Measurements from ENCODE around the gene KCNH3. TPM values are rescaled to one million over a fixed set of nuclear protein-coding genes. Genes with fewer than 3 reads are reported as not detected.
"Not testable (repeated sequence)": the region's sequence is repeated elsewhere in the genome, so short reads cannot be mapped to it uniquely, and the experiment has no call there.

KCNH3 gene
- total RNA-seq, 1 donor from 2014 or later = 0.41 TPM

DNA sequence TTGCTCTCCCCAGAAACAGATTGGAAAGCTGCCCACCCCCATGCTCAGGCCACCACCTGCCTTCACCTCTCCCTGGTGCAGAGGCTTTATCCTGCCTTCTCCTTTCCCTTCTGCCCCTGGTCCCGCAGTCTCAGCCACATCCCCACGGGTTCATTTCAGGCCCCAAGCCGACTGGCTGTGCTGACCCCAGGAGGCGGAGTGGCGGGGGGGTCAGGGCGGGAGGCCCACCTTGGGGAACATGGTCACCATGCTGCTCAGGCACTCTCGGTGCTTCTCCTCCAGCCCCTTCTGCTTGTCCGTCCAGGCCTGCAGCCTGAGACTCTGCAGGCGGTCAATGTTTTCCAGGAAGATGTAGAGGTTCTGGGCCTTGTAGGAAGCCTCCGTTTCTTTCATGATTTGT is 59.7 kb downstream of the KCNH3 start:
- intact Hi-C loops (cut with micrococcal nuclease) = no loop called here
- H3K4me3 ChIP-seq = no peak overlapping the region
- TF ChIP-seq, protein P1, sequence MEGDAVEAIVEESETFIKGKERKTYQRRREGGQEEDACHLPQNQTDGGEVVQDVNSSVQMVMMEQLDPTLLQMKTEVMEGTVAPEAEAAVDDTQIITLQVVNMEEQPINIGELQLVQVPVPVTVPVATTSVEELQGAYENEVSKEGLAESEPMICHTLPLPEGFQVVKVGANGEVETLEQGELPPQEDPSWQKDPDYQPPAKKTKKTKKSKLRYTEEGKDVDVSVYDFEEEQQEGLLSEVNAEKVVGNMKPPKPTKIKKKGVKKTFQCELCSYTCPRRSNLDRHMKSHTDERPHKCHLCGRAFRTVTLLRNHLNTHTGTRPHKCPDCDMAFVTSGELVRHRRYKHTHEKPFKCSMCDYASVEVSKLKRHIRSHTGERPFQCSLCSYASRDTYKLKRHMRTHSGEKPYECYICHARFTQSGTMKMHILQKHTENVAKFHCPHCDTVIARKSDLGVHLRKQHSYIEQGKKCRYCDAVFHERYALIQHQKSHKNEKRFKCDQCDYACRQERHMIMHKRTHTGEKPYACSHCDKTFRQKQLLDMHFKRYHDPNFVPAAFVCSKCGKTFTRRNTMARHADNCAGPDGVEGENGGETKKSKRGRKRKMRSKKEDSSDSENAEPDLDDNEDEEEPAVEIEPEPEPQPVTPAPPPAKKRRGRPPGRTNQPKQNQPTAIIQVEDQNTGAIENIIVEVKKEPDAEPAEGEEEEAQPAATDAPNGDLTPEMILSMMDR (IDR thresholded peaks at IDR 0.05; ENCODE audit: borderline replicate concordance) = no peak
- peaks cover 8% of the 10 kb centered on the region for H3K4me1 ChIP-seq
- no peak for DNase-seq
- H3K27ac ChIP-seq (replicated peaks) = no peak overlapping the region
- no peaks in the 10 kb centered on the region for H3K9me3 ChIP-seq (replicated peaks)
- H3K36me3 ChIP-seq = no peaks in the 10 kb centered on the region
- H3K27me3 ChIP-seq (ENCODE audit: low read depth) = no peaks in the 10 kb centered on the region

DNA sequence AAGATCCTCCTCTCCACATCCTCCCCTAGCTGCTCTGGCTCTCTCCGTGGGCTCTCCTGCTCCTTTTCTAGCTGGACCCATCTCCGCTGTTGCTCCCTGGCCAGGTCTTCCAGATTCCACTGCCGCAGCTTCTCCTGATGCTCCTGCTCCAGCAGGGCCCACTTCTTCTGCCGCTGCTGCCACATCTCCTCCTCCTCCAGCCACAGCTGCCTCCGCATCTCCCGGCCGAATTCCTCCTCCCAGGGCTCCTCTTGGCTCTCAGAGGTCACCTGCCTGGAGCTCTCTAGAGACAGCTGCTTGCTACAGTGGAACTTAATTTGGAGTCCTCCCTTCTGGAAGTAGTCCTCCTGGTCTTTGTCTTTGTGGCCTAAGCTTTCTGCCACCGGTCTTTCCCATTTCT is 61.1 kb downstream of the KCNH3 start:
- DNase-seq = no peak
- Histone ChIP-seq H3K9me3 (replicated peaks) (no peaks in the 10 kb centered on the region), H3K4me1 (peaks cover 8% of the 10 kb centered on the region), H3K36me3 (no peaks in the 10 kb centered on the region), H3K27me3 (ENCODE audit: low read depth) (no peaks in the 10 kb centered on the region), H3K4me3 (no peak overlapping the region), H3K27ac (replicated peaks) (no peak overlapping the region)
- TF ChIP-seq, protein P1 (IDR thresholded peaks at IDR 0.05; ENCODE audit: borderline replicate concordance) = no peak
- intact Hi-C loops (cut with micrococcal nuclease) = no loop called here

DNA sequence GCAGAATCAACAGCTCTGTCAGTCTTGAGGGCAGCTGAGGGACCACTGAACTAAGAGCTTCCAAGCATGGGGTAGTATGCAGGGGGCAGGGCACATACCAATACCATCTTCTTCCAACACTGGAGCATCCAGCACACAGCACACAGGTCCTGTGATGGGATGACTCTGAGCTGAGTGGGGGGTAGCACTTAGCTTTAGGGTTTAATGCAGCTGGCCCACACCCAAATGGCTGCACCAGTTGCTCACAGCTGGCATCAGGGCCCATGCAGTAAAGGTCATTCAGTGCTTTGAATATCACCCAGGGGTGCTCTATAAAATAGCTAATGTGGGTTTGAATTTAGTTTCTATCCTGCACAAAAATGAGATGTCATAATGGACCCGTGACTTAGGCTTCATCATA is 64.9 kb downstream of the KCNH3 start:
- DNase-seq = no peak
- TF ChIP-seq, protein P1 (IDR thresholded peaks at IDR 0.05; ENCODE audit: borderline replicate concordance) = no peak

DNA sequence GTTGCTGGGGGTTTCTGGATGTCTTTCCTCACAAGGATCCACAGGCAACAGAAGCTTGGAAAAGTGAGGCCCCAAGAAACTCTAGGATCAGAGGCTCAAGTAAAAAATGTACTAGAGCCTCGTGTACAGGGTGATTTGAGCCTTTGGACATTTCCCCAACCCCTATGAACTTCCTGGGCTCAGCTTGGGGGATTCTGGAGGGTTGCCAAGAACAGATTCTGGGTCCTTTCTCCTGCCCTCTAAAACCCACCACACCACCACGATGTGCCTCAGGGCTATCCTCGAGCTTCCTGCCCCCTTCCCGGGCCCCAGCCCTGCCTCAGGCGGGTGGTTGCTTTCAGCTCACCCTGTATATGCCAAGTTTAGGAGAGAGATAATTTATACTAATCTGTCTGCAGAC is 66.0 kb downstream of the KCNH3 start:
- Histone ChIP-seq H3K4me1 (no peaks in the 10 kb centered on the region), H3K9me3 (replicated peaks) (no peaks in the 10 kb centered on the region), H3K27me3 (ENCODE audit: low read depth) (no peaks in the 10 kb centered on the region), H3K36me3 (no peaks in the 10 kb centered on the region), H3K4me3 (no peak overlapping the region), H3K27ac (replicated peaks) (no peak overlapping the region)
- intact Hi-C loops (cut with micrococcal nuclease) = no loop called here
- no peak for DNase-seq
- TF ChIP-seq, protein P1 (IDR thresholded peaks at IDR 0.05; ENCODE audit: borderline replicate concordance) = no peak

More for the DNA sequence above, 64.9 kb downstream of the KCNH3 start:
- Histone ChIP-seq H3K9me3 (replicated peaks) (no peaks in the 10 kb centered on the region), H3K27me3 (ENCODE audit: low read depth) (no peaks in the 10 kb centered on the region), H3K27ac (replicated peaks) (no peak overlapping the region), H3K4me3 (no peak overlapping the region), H3K4me1 (no peaks in the 10 kb centered on the region), H3K36me3 (no peaks in the 10 kb centered on the region)
- intact Hi-C loops (cut with micrococcal nuclease) = no loop called here

DNA sequence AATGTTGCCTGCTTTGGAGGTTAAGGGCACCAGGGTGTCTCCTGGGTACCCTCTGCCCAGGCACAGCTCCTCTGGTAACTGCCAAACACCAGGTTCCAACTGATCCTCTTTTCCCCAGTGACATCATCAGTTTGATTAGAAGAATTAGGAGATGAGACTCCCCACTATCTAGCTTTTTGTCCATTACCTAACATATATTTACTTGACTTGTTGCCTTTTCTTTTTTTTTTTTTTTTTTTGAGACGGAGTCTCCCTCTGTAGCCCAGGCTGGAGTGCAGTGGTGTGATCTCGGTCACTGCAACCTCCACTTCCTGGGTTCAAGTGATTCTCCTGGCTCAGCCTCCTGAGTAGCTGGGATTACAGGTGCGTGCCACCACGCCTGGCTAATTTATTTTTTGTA is 66.7 kb downstream of the KCNH3 start, which contains the start of gene FAM186B:
Gene FAM186B (minus strand): TSS at position 101 of the 400 bp plus-strand sequence. CDS start 162 bp downstream, outside the sequence.
- intact Hi-C loops (cut with micrococcal nuclease); H3K4me1 ChIP-seq; DNase-seq; H3K9me3 ChIP-seq (replicated peaks); H3K4me3 ChIP-seq; H3K36me3 ChIP-seq; H3K27ac ChIP-seq (replicated peaks); H3K27me3 ChIP-seq (ENCODE audit: low read depth): not testable (repeated sequence)

Other genes starting within 250 kb of the KCNH3 start
- gene PRPH, start 243.9 kb upstream of the KCNH3 start, total RNA-seq = not detected
- 0.66 TPM for gene TROAP, start 215.8 kb upstream of the KCNH3 start, total RNA-seq
- not detected for gene C1QL4, start 201.8 kb upstream of the KCNH3 start, total RNA-seq
- gene DNAJC22, start 192.1 kb upstream of the KCNH3 start, total RNA-seq = 0.08 TPM
- 5.9 TPM for gene SPATS2, start 171.6 kb upstream of the KCNH3 start, total RNA-seq
- 97.9 TPM for gene MCRS1, start 29.1 kb downstream of the KCNH3 start, total RNA-seq
- 0.33 TPM for gene FAM186B, start 66.6 kb downstream of the KCNH3 start, total RNA-seq
- gene PRPF40B, start 84.5 kb downstream of the KCNH3 start, total RNA-seq = 22.0 TPM
- 10.4 TPM for gene FMNL3, start 168.4 kb downstream of the KCNH3 start, total RNA-seq
- gene TMBIM6, start 202.5 kb downstream of the KCNH3 start, total RNA-seq = 215 TPM

Measured in left ventricle myocardium inferior (tissue), 1 donor.